Smooth muscle cell (in vitro differentiated cells): ENCODE data around the gene GCNT1. TPM values are rescaled to one million over a fixed set of nuclear protein-coding genes. Genes with fewer than 3 reads are reported as not detected.

Source experiments
- polyA plus RNA-seq: library from polyadenylated mRNA; unstranded; fragments of >200 nt; fragmentation: Nextera tagmentation; extraction: Ambion mirVana; gene quantifications from 2 replicates; pipeline ENCODE4 v1.2.1, GENCODE V29; 2016
- total RNA-seq: library from RNA; depleted of rRNA; stranded (reverse); fragments of >200 nt; gene quantifications from 2 replicates; pipeline ENCODE4 v1.2.3, GENCODE V29; 2014

GCNT1 gene
- total and polyA plus RNA-seq, 2 experiments from 2014 or later: 4.9 to 7.1 TPM

Other genes starting within 250 kb of the GCNT1 start
- 22.8 and 25.2 TPM in 2 replicates for gene RFK, start 64.8 kb upstream of the GCNT1 start, total RNA-seq
- gene RFK, start 64.8 kb upstream of the GCNT1 start, polyA plus RNA-seq: 14.2 and 18.3 TPM in 2 replicates